Adipocyte (in vitro differentiated cells): Measurements from ENCODE around the gene PCED1B.
"Not testable (repeated sequence)": the region's sequence is repeated elsewhere in the genome, so short reads cannot be mapped to it uniquely, and the experiment has no call there.

ENCODE experiments used
- DNase-seq: peaks from one replicate; pipeline ENCODE4 v3.0.0-alpha.2; 2015; ENCODE audit warnings: low read depth
- H3K27me3 ChIP-seq: replicated peaks from 2 replicates; pipeline ENCODE4 v1.7.0; 2013; ENCODE audit warnings: mild to moderate bottlenecking, low read length, moderate library complexity; ENCODE audit not compliant: control insufficient read depth, insufficient read depth
- H3K36me3 ChIP-seq: 2 replicates; pipeline ENCODE4 v1.7.0; 2013; ENCODE audit warnings: low read length, mild to moderate bottlenecking, moderate library complexity; ENCODE audit not compliant: control insufficient read depth, insufficient read depth, severe bottlenecking
- H3K4me1 ChIP-seq: 2 replicates; pipeline ENCODE4 v1.7.0; 2013; ENCODE audit warnings: mild to moderate bottlenecking, low read length, moderate library complexity; ENCODE audit not compliant: control insufficient read depth, insufficient read depth
- H3K4me3 ChIP-seq: 2 replicates; pipeline ENCODE4 v1.7.0; 2013; ENCODE audit warnings: mild to moderate bottlenecking, low read length, moderate library complexity
- H3K9ac ChIP-seq: 2 replicates; pipeline ENCODE4 v1.7.0; 2013; ENCODE audit warnings: mild to moderate bottlenecking, low read length, moderate library complexity
- H3K9me3 ChIP-seq: 2 replicates; pipeline ENCODE4 v1.7.0; 2013; ENCODE audit warnings: mild to moderate bottlenecking, low read length, moderate library complexity; ENCODE audit not compliant: control insufficient read depth

PCED1B gene

DNA sequence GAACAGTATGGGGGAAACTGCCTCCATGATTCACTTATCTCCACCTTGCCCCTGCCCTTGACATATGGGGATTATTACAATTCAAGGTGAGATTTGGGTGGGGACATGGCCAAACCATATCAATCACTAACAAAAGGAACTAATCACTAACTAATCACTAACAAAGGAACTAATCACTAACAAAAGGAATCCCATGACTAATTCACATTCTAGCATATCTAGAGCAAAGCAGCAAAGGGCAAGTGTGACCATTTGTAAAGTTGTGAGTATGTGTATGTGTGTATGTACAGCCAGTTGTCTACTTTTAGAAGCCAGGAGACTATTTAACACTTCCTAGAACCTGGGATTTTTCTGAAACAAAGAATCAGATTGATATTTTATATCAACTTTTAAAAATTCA, 30.9 kb upstream of the PCED1B start:
- no peak for DNase-seq
- Histone ChIP-seq H3K4me1 (no peaks in the 10 kb centered on the region), H3K27me3 (peaks cover 14% of the 10 kb centered on the region), H3K4me3 (no peak overlapping the region), H3K9ac (no peak overlapping the region), H3K36me3 (no peaks in the 10 kb centered on the region), H3K9me3 (peaks cover 31% of the 10 kb centered on the region)

DNA sequence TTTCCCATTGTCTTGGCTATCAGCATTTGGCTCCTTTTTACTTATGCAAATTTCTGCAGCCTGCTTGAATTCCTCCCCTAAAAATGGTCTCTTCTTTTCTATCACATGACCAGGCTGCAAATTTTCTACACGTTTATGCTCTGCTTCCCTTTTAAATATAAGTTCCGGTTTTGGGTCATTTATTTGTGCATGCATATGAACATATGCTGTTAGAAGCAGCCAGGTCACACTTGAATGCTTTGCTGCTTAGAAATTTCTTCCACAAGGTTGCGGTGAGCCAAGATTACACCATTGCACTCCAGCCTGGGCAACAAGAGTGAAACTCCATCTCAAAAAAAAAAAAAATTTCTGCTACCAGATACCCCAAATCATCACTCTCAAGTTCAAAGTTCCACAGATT, 28.1 kb upstream of the PCED1B start:
- H3K36me3 ChIP-seq, DNase-seq, H3K4me3 ChIP-seq, H3K4me1 ChIP-seq, H3K9ac ChIP-seq: not testable (repeated sequence)
- Histone ChIP-seq H3K27me3 (peaks cover 34% of the 10 kb centered on the region), H3K9me3 (peaks cover 32% of the 10 kb centered on the region)

- no peak overlapping the region for H3K9ac ChIP-seq
- no peak overlapping the region for H3K4me3 ChIP-seq
- H3K27me3 ChIP-seq: peaks cover 34% of the 10 kb centered on the region
- no peak for DNase-seq
- no peaks in the 10 kb centered on the region for H3K36me3 ChIP-seq
- peaks cover 37% of the 10 kb centered on the region for H3K9me3 ChIP-seq
- H3K4me1 ChIP-seq: no peaks in the 10 kb centered on the region
These were observed 27.1 kb upstream of the PCED1B start for GRCh38 chr12:47052274-47052673.

GRCh38 chr12:47053961-47054360, 25.5 kb upstream of the PCED1B start:
- H3K9me3 ChIP-seq: peaks cover 37% of the 10 kb centered on the region
- H3K36me3 ChIP-seq: no peaks in the 10 kb centered on the region
- peaks cover 34% of the 10 kb centered on the region for H3K27me3 ChIP-seq

DNA sequence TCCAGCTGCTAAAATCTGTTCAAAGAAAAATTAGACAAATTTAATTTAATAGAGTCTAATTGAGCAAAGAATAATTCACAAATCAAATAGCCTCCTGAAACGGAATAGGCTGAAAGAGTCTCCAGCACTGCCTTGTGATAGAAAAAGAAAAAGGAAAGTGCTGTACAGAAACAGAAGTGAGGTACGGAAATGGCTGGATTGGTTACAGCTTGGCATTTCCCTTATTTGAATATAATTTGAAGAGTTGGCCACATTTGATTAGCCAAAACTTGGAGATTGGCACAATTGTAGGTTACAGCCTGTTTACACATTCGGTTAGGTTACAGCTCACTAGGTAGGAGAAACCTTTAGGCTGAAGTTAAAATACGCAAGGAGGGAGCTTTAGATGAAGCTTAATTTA, 24.8 kb upstream of the PCED1B start:
- no peak overlapping the region for H3K9ac ChIP-seq

More at GRCh38 chr12:47053961-47054360, 25.5 kb upstream of the PCED1B start:
- no peak overlapping the region for H3K9ac ChIP-seq
- DNase-seq: no peak
- no peaks in the 10 kb centered on the region for H3K4me1 ChIP-seq
- no peak overlapping the region for H3K4me3 ChIP-seq

DNA sequence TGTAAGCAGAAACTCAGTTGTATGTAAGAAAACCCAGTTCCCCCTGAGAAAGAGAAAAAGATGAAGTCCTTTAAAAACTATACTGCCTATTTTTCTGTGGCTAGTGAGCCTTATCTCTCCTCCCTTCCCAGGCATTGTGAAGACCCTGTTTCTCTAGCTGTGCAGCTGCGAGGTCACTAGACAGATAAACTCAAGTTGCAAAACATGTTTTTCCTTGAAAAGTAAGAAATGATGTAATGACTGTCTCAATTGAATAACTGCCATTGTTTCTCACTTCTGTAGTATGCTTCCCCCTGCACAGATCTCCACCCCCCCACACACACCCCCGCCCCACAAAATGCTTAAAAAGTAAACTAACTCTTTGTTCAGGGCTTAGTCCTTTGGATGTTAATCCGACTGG, 23.6 kb upstream of the PCED1B start:
- not testable (repeated sequence) for DNase-seq, H3K36me3 ChIP-seq, H3K4me1 ChIP-seq

More for the DNA sequence above, 24.8 kb upstream of the PCED1B start:
- Histone ChIP-seq H3K4me3 (no peak overlapping the region), H3K9me3 (peaks cover 37% of the 10 kb centered on the region), H3K27me3 (peaks cover 34% of the 10 kb centered on the region), H3K4me1 (no peaks in the 10 kb centered on the region), H3K36me3 (no peaks in the 10 kb centered on the region)
- DNase-seq: no peak

DNA sequence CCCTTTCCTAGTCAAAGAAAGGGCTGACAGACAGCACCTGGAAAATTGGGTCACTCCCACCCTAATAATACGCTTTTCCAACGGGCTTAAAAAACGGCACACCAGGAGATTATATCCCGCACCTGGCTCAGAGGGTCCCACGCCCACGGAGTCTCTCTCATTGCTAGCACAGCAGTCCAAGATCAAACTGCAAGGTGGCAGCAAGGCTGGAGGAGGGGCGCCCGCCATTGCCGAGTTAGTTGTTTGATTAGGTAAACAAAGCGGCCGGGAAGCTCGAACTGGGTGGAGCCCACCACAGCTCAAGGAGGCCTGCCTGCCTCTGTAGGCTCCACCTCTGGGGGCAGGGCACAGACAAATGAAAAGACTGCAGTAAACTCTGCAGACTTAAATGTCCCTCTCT, 22.5 kb upstream of the PCED1B start:
- H3K9ac ChIP-seq, H3K36me3 ChIP-seq: not testable (repeated sequence)

More for the DNA sequence above, 23.6 kb upstream of the PCED1B start:
- Histone ChIP-seq H3K9me3 (peaks cover 33% of the 10 kb centered on the region), H3K27me3 (peaks cover 34% of the 10 kb centered on the region)
- not testable (repeated sequence) for H3K4me3 ChIP-seq, H3K9ac ChIP-seq

GRCh38 chr12:47058640-47059039, 20.8 kb upstream of the PCED1B start:
- not testable (repeated sequence) for DNase-seq, H3K4me3 ChIP-seq, H3K36me3 ChIP-seq, H3K4me1 ChIP-seq, H3K9me3 ChIP-seq, H3K9ac ChIP-seq
- H3K27me3 ChIP-seq: peaks cover 19% of the 10 kb centered on the region

More for the DNA sequence above, 22.5 kb upstream of the PCED1B start:
- Histone ChIP-seq H3K9me3 (peaks cover 22% of the 10 kb centered on the region), H3K27me3 (peaks cover 33% of the 10 kb centered on the region)
- H3K4me3 ChIP-seq, DNase-seq, H3K4me1 ChIP-seq: not testable (repeated sequence)

DNA sequence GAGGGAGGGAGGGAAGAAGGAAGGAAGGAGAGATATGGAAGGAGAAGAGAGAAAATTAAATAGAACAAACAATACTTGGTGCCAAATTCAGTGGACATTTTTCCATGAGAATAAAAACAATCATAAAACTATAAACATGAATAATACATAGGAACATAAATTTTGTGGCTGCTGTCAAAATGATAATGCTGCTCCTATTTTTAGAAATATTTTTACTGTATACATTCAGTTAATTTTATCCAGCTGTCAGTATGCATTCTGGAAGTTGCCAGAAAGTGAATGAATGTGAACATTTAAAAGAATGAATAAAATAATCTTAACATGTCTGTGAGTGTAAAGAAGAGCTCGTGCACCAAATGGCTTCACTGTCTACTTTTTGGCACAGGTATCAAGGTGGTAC, 13.9 kb upstream of the PCED1B start:
- Histone ChIP-seq H3K9me3 (no peaks in the 10 kb centered on the region), H3K27me3 (no peaks in the 10 kb centered on the region), H3K9ac (no peak overlapping the region), H3K4me1 (no peaks in the 10 kb centered on the region), H3K4me3 (no peak overlapping the region), H3K36me3 (no peaks in the 10 kb centered on the region)
- no peak for DNase-seq

DNA sequence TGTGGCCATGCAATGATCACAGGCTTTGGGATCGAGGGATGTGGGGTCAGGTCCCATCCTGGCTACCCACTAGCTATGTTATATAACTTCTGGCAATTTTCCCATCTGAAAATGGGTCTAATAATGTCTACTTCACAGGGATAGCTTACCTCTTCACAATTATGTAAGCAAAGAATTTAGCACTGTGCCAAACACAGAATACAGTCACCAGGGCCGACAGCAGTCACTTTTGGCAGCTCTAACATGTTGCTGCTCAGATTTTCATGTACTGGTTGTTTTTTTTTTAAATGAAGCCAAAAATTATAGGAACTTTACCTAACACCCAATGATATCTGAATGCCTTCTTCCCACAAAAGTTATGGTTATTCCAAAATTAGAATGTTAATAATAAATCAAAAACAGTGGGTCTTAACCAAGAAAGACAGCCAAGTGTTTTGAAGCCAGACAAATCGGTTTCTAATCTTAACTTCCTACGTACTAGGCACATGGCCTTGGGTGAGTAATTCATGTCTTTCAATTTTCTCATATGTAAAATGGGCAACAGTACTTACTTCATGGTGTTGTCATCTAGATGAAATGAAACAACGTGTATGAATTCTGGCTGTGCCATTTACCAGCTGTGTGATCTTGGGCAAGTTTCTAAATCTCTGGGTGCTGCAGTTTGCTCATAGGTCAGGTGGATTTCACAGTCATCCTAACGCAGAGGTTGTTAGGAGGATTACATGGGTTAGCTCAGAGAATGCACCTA, 13.0 kb upstream of the PCED1B start:
- no peak for DNase-seq
- H3K4me3 ChIP-seq: no peak overlapping the region
- no peaks in the 10 kb centered on the region for H3K4me1 ChIP-seq
- no peak overlapping the region for H3K9ac ChIP-seq
- no peaks in the 10 kb centered on the region for H3K27me3 ChIP-seq
- no peaks in the 10 kb centered on the region for H3K36me3 ChIP-seq
- no peaks in the 10 kb centered on the region for H3K9me3 ChIP-seq

- DNase-seq: no peak
- no peaks in the 10 kb centered on the region for H3K36me3 ChIP-seq
- no peak overlapping the region for H3K9ac ChIP-seq
- no peaks in the 10 kb centered on the region for H3K4me1 ChIP-seq
- no peak overlapping the region for H3K4me3 ChIP-seq
- no peaks in the 10 kb centered on the region for H3K9me3 ChIP-seq
- no peaks in the 10 kb centered on the region for H3K27me3 ChIP-seq
These were observed 12.2 kb upstream of the PCED1B start for GRCh38 chr12:47067176-47067575.
